H9 (cell line): Measurements from ENCODE around the gene PSMB5. TPM values are rescaled to one million over a fixed set of nuclear protein-coding genes. Genes with fewer than 3 reads are reported as not detected.

Experiments used
- DNase-seq: peaks from one replicate; pipeline ENCODE4 v3.0.0-alpha.2; 2017
- H2AFZ ChIP-seq: one replicate; pipeline ENCODE4 v1.6.1; 2013; ENCODE audit warnings: mild to moderate bottlenecking, low read length, control low read depth, moderate library complexity
- H2AK5ac ChIP-seq: 2 replicates; pipeline ENCODE4 v1.6.1; 2013; ENCODE audit warnings: low read length, control low read depth, mixed read lengths; ENCODE audit not compliant: insufficient read length
- H2BK120ac ChIP-seq: one replicate; pipeline ENCODE4 v1.6.1; 2013; ENCODE audit warnings: low read depth, mild to moderate bottlenecking, low read length, control low read depth, inconsistent platforms; ENCODE audit not compliant: poor library complexity, severe bottlenecking
- H2BK12ac ChIP-seq: 2 replicates; pipeline ENCODE4 v1.6.1; 2013; ENCODE audit warnings: low read length, control low read depth, mixed read lengths, low read depth; ENCODE audit not compliant: insufficient read length
- H2BK15ac ChIP-seq: 2 replicates; pipeline ENCODE4 v1.6.1; 2013; ENCODE audit warnings: low read depth, low read length, control low read depth
- H2BK20ac ChIP-seq: one replicate; pipeline ENCODE4 v1.6.1; 2013; ENCODE audit warnings: low read depth, mild to moderate bottlenecking, low read length, control low read depth, inconsistent platforms; ENCODE audit not compliant: poor library complexity, severe bottlenecking
- H2BK5ac ChIP-seq: 2 replicates; pipeline ENCODE4 v1.6.1; 2013; ENCODE audit warnings: low read length, control low read depth, mixed read lengths; ENCODE audit not compliant: insufficient read length
- H3K14ac ChIP-seq: 2 replicates; pipeline ENCODE4 v1.6.1; 2013; ENCODE audit warnings: low read length, control low read depth; ENCODE audit not compliant: insufficient read depth
- H3K18ac ChIP-seq: 2 replicates; pipeline ENCODE4 v1.6.1; 2013; ENCODE audit warnings: low read depth, mild to moderate bottlenecking, mixed read lengths, low read length, control low read depth; ENCODE audit not compliant: insufficient read length
- H3K23ac ChIP-seq: 2 replicates; pipeline ENCODE4 v1.6.1; 2013; ENCODE audit warnings: low read length, control low read depth, mixed read lengths, low read depth; ENCODE audit not compliant: insufficient read length
- H3K23me2 ChIP-seq: 2 replicates; pipeline ENCODE4 v1.6.1; 2013; ENCODE audit warnings: low read depth, mild to moderate bottlenecking, mixed read lengths, low read length, control low read depth; ENCODE audit not compliant: insufficient read length, poor library complexity, severe bottlenecking
- H3K27ac ChIP-seq: 2 replicates; pipeline ENCODE4 v1.5.1; 2013; ENCODE audit warnings: low read length, control low read depth, mixed read lengths, low read depth; ENCODE audit not compliant: insufficient read length
- H3K27me3 ChIP-seq: 2 replicates; pipeline ENCODE4 v1.6.1; 2013; ENCODE audit warnings: low read length, control low read depth, inconsistent platforms; ENCODE audit not compliant: insufficient read depth
- H3K4ac ChIP-seq: 2 replicates; pipeline ENCODE4 v1.6.1; 2013; ENCODE audit warnings: low read depth, mild to moderate bottlenecking, control low read depth, inconsistent platforms, low read length, moderate library complexity
- H3K4me1 ChIP-seq: 2 replicates; pipeline ENCODE4 v1.6.1; 2013; ENCODE audit warnings: low read length, control low read depth, inconsistent platforms; ENCODE audit not compliant: insufficient read depth
- H3K4me2 ChIP-seq: 2 replicates; pipeline ENCODE4 v1.6.1; 2013; ENCODE audit warnings: low read length, control low read depth, mixed read lengths; ENCODE audit not compliant: insufficient read length, insufficient read depth
- H3K56ac ChIP-seq: 2 replicates; pipeline ENCODE4 v1.6.1; 2013; ENCODE audit warnings: low read depth, mild to moderate bottlenecking, mixed read lengths, low read length, control low read depth; ENCODE audit not compliant: insufficient read length
- H3K79me1 ChIP-seq: 2 replicates; pipeline ENCODE4 v1.6.1; 2013; ENCODE audit warnings: low read depth, mild to moderate bottlenecking, moderate library complexity, low read length, control low read depth, inconsistent platforms; ENCODE audit not compliant: insufficient read depth, poor library complexity, severe bottlenecking
- H3K79me2 ChIP-seq: 2 replicates; pipeline ENCODE4 v1.6.1; 2013; ENCODE audit warnings: low read length, control low read depth, inconsistent platforms; ENCODE audit not compliant: insufficient read depth
- H3K9ac ChIP-seq: 2 replicates; pipeline ENCODE4 v1.6.1; 2013; ENCODE audit warnings: low read length, control low read depth, mixed read lengths; ENCODE audit not compliant: insufficient read length; ENCODE audit errors: extremely low read depth
- H3K9me3 ChIP-seq: one replicate; pipeline ENCODE4 v1.6.1; 2013; ENCODE audit warnings: low read depth, low read length, inconsistent platforms; ENCODE audit not compliant: control insufficient read depth
- H3T11ph ChIP-seq: one replicate; pipeline ENCODE4 v1.6.1; 2013; ENCODE audit warnings: mild to moderate bottlenecking, low read length, control low read depth, inconsistent platforms
- H4K20me1 ChIP-seq: one replicate; pipeline ENCODE4 v1.6.1; 2013; ENCODE audit not compliant: control insufficient read depth, insufficient read length, insufficient read depth
- H4K5ac ChIP-seq: 2 replicates; pipeline ENCODE4 v1.6.1; 2013; ENCODE audit warnings: low read depth, mild to moderate bottlenecking, mixed read lengths, low read length, control low read depth; ENCODE audit not compliant: insufficient read length
- H4K8ac ChIP-seq: replicated peaks from 2 replicates; pipeline ENCODE4 v1.6.1; 2013; ENCODE audit warnings: low read length, control low read depth, mixed read lengths, low read depth; ENCODE audit not compliant: insufficient read length
- H4K91ac ChIP-seq: 2 replicates; pipeline ENCODE4 v1.6.1; 2013; ENCODE audit warnings: low read depth, mild to moderate bottlenecking, moderate library complexity, mixed read lengths, low read length, control low read depth; ENCODE audit not compliant: insufficient read length
- H3K27ac Mint-ChIP-seq, 3 experiments: 2 replicates in 2 of 3; 3 replicates in 1 of 3; pipeline ENCODE4 v1.8.0; 2020 to 2021; ENCODE audit warnings: mixed read lengths in 3 of 3, mild to moderate bottlenecking in 1 of 3, moderate library complexity in 1 of 3
- H3K27me3 Mint-ChIP-seq: 2 replicates; pipeline ENCODE4 v1.8.0; 2021; ENCODE audit warnings: low read depth, mild to moderate bottlenecking, moderate library complexity, mixed read lengths
- H3K36me3 Mint-ChIP-seq, 3 experiments: 2 replicates in 2 of 3; 3 replicates in 1 of 3; pipeline ENCODE4 v1.8.0; 2020 to 2021; ENCODE audit warnings: low read depth in 3 of 3, mixed read lengths in 3 of 3; ENCODE audit not compliant: insufficient read depth in 1 of 3
- H3K4me1 Mint-ChIP-seq, 2 experiments: 2 replicates each; pipeline ENCODE4 v1.8.0; 2020; ENCODE audit warnings: mixed read lengths in 2 of 2
- H3K4me3 Mint-ChIP-seq, 2 experiments: 2 replicates in 1 of 2; 3 replicates in 1 of 2; pipeline ENCODE4 v1.8.0; 2020 to 2021; ENCODE audit warnings: mild to moderate bottlenecking in 2 of 2, mixed read lengths in 2 of 2, moderate library complexity in 1 of 2
- H3K9me3 Mint-ChIP-seq, 2 experiments: 2 replicates in 1 of 2; 3 replicates in 1 of 2; pipeline ENCODE4 v1.8.0; 2020; ENCODE audit warnings: mild to moderate bottlenecking in 2 of 2, mixed read lengths in 2 of 2, moderate library complexity in 1 of 2
- CTCF ChIP-seq: fragments of 200-600 bp; sonication (generic); conservative IDR thresholded peaks from 3 replicates; pipeline ENCODE4 v1.8.0; 2021; ENCODE audit warnings: antibody characterized with exemption, mild to moderate bottlenecking
- WGBS: extraction: QIAGEN DNeasy Blood & Tissue Kit; methylation state at CpG from one replicate; pipeline ENCODE4 v1.1.7; 2013; ENCODE audit warnings: missing lambda C conversion rate, low lambda C conversion rate, mixed read lengths; ENCODE audit not compliant: insufficient read length; ENCODE audit errors: extremely low coverage; 5-methylcytosine and 5-hydroxymethylcytosine counted together
- total RNA-seq: library from RNA; stranded (reverse); gene quantifications from 2 replicates; pipeline ENCODE4 v1.2.1, GENCODE V29; 2021

Gene PSMB5
- total RNA-seq, 1 experiment from 2014 or later, result 252 TPM

DNA sequence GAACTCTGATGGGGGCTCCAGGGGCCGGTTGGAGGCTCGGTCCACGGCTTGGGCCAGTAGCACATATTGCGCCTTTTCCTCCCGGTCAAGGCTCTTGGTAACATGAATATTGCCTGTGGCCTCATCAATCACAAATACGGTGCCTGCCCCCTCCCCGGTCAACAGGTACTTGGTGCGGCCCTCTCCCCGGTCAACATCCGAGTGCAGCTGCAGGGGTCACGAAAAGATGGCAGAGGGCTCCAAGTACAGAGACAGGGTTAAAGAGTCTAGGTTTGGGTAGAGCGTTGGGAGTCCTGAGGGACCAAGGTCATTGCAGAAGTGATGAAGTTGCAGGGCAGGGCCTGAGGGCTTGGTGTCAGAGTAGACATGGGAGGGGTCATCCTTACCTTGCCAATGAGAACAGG, 20.4 kb upstream of the PSMB5 start:
- Histone ChIP-seq H4K20me1 (no peaks in the 10 kb centered on the region), H3K18ac (no peak overlapping the region), H2BK15ac (no peak overlapping the region), H4K8ac (no peak overlapping the region), H2BK20ac (no peak overlapping the region), H3K9me3 (no peaks in the 10 kb centered on the region), H2BK120ac (no peak overlapping the region), H3K27ac (no peak overlapping the region), H2AK5ac (no peak overlapping the region), H3K79me2 (no peaks in the 10 kb centered on the region), H2BK5ac (no peak overlapping the region), H2AFZ (no peak overlapping the region), H3K56ac (no peak overlapping the region), H3K23ac (no peak overlapping the region), H3K4me2 (no peak overlapping the region), H3K4me1 (no peaks in the 10 kb centered on the region; the same call in 1 of the 2 replicates), H2BK12ac (no peak overlapping the region), H3K79me1 (no peaks in the 10 kb centered on the region), H3K23me2 (peaks cover 15% of the 10 kb centered on the region), H3K4ac (no peak overlapping the region), H3K14ac (no peak overlapping the region), H3K27me3 (no peaks in the 10 kb centered on the region), H3T11ph (no peak overlapping the region), H3K9ac (no peak overlapping the region), H4K91ac (no peak overlapping the region), H4K5ac (no peak overlapping the region)
- H3K9me3 Mint-ChIP-seq, result no peaks in the 10 kb centered on the region
- H3K36me3 Mint-ChIP-seq, result peaks cover 7 to 37% (median 28%) of the 10 kb centered on the region in 3 experiments
- DNase-seq, result no peak
- TF ChIP-seq CTCF, result no peak
- peaks cover 8% of the 10 kb centered on the region for H3K27me3 Mint-ChIP-seq
- H3K27ac Mint-ChIP-seq, result no peak overlapping the region
- peaks cover 16 to 19% of the 10 kb centered on the region in 2 experiments for H3K4me1 Mint-ChIP-seq
- peak overlapping the region in 1 of 2 experiments; percentile 44; a peak in 2 of 5 replicates for H3K4me3 Mint-ChIP-seq
- WGBS, result no CpG with 5 or more reads among the region's 12 CpGs
